Measurements from ENCODE around the gene SCAPER.

GRCh38 chr15:76303909-76304308 is 601.2 kb downstream of the SCAPER start:
- TF ChIP-seq CTCF (IDR thresholded peaks at IDR 0.05; ENCODE audit: low read depth, low read length) (no peak), EZH2phosphoT487 (IDR thresholded peaks at IDR 0.05; ENCODE audit: low read depth) (no peak)

Measured in OCI-LY3 (cell line).